Ishikawa (cell line): Measurements from ENCODE around the gene PPM1E.

ENCODE experiments used
- EP300 ChIP-seq: IDR thresholded peaks from 2 replicates; pipeline ENCODE4 v1.6.1; 2012; ENCODE audit warnings: borderline replicate concordance
- MAX ChIP-seq: IDR thresholded peaks from 2 replicates; pipeline ENCODE4 v1.6.1; 2012

GRCh38 chr17:58755577-58756245, at the start of gene PPM1E:
- TF ChIP-seq MAX (peak; percentile 49; the same call in 1 of the 2 replicates), EP300 (no peak)
